ENCODE data around the gene DND1.

The DND1 gene

GRCh38 chr5:140634103-140634502 is 39.3 kb downstream of the DND1 start:
- no peak for TF ChIP-seq CTCF (IDR thresholded peaks at IDR 0.05; ENCODE audit: control insufficient read depth, insufficient read depth, low read depth, low read length, missing control alignments)
- no peak overlapping the region for H3K4me3 ChIP-seq (ENCODE audit: control insufficient read depth, low read depth, low read length)
- DNase-seq (ENCODE audit: low read depth): no peak

- no peak for TF ChIP-seq CTCF (IDR thresholded peaks at IDR 0.05; ENCODE audit: control insufficient read depth, insufficient read depth, low read depth, low read length, missing control alignments)
- H3K4me3 ChIP-seq (ENCODE audit: control insufficient read depth, low read depth, low read length): no peak overlapping the region
- no peak for DNase-seq (ENCODE audit: low read depth)
These were observed 39.9 kb downstream of the DND1 start for GRCh38 chr5:140633501-140633900.

- peak; percentile 9 for TF ChIP-seq CTCF (IDR thresholded peaks at IDR 0.05; ENCODE audit: control insufficient read depth, insufficient read depth, low read depth, low read length, missing control alignments)
- no peak for DNase-seq (ENCODE audit: low read depth)
- peak within 1 kb of the TSS; percentile 42 for H3K4me3 ChIP-seq (ENCODE audit: control insufficient read depth, low read depth, low read length)
These were observed 40.3 kb downstream of the DND1 start, which contains the start of gene CD14 for GRCh38 chr5:140633021-140633471. Gene CD14 (minus strand): TSS chr5:140633175. CDS start chr5:140633071, 104 bp downstream.

GRCh38 chr5:140632366-140633020 is 40.9 kb downstream of the DND1 start:
- no peak for TF ChIP-seq CTCF (IDR thresholded peaks at IDR 0.05; ENCODE audit: control insufficient read depth, insufficient read depth, low read depth, low read length, missing control alignments)
- peak overlapping the region; percentile 42 for H3K4me3 ChIP-seq (ENCODE audit: control insufficient read depth, low read depth, low read length)
- DNase-seq (ENCODE audit: low read depth): no peak

GRCh38 chr5:140631831-140632365 is 41.5 kb downstream of the DND1 start:
- TF ChIP-seq CTCF (IDR thresholded peaks at IDR 0.05; ENCODE audit: control insufficient read depth, insufficient read depth, low read depth, low read length, missing control alignments): no peak
- H3K4me3 ChIP-seq (ENCODE audit: control insufficient read depth, low read depth, low read length): peak overlapping the region; percentile 42
- DNase-seq (ENCODE audit: low read depth): no peak

GRCh38 chr5:140631036-140631417 is 42.3 kb downstream of the DND1 start:
- no peak for TF ChIP-seq CTCF (IDR thresholded peaks at IDR 0.05; ENCODE audit: control insufficient read depth, insufficient read depth, low read depth, low read length, missing control alignments)
- no peak overlapping the region for H3K4me3 ChIP-seq (ENCODE audit: control insufficient read depth, low read depth, low read length)
- no peak for DNase-seq (ENCODE audit: low read depth)

All from AG09309 (cell line).